Gastroesophageal sphincter (tissue), 4 donors: Measurements from ENCODE around the gene DCT. TPM values are rescaled to one million over a fixed set of nuclear protein-coding genes. Genes with fewer than 3 reads are reported as not detected.

Source experiments
- ATAC-seq: fragments of 150-250 bp; one replicate; pipeline ENCODE4 v1.9.1; 2016; ENCODE audit warnings: mild to moderate bottlenecking, moderate library complexity
- H3K27ac ChIP-seq, 4 donors: fragments of 200-600 bp; sonication (generic) in 3 of 4; 1 replicate in 3 of 4; 2 replicates in 1 of 4; pipeline ENCODE4 v1.5.1; 2016 to 2019
- H3K27me3 ChIP-seq: fragments of 200-600 bp; sonication (generic); one replicate; pipeline ENCODE4 v1.5.1; 2019
- H3K36me3 ChIP-seq, 2 donors: fragments of 200-600 bp; sonication (generic); one replicate each; pipeline ENCODE4 v1.5.1; 2019; ENCODE audit warnings: control low read depth in 1 of 2
- H3K4me1 ChIP-seq, 3 donors: fragments of 200-600 bp; sonication (generic); 1 replicate in 2 of 3; 2 replicates in 1 of 3; pipeline ENCODE4 v1.5.1; 2016 to 2019; ENCODE audit warnings: control low read depth in 2 of 3
- H3K4me3 ChIP-seq, 2 donors: fragments of 200-600 bp; sonication (generic); one replicate each; pipeline ENCODE4 v1.5.1; 2019; ENCODE audit warnings: mild to moderate bottlenecking in 1 of 2, moderate library complexity in 1 of 2
- H3K9me3 ChIP-seq, 3 donors: fragments of 200-600 bp; sonication (generic); one replicate each; pipeline ENCODE4 v1.5.1; 2017 to 2019; ENCODE audit warnings: control low read depth in 2 of 3
- CTCF ChIP-seq, 4 experiments: fragments of 200-600 bp in 2 of 4; fragments of 450-650 bp in 2 of 4; sonication (generic) in 1 of 4; IDR thresholded peaks; one replicate each; pipeline ENCODE4 v1.5.1; 2017 to 2019; ENCODE audit warnings: antibody characterized with exemption in 4 of 4, mild to moderate bottlenecking in 2 of 4, moderate library complexity in 2 of 4
- EP300 ChIP-seq: sonication (generic); formaldehyde crosslinking; IDR thresholded peaks from one replicate; pipeline ENCODE4 v1.6.1; 2017; ENCODE audit warnings: antibody characterized with exemption, mild to moderate bottlenecking
- POLR2A ChIP-seq, 2 donors: fragments of 450-650 bp; IDR thresholded peaks; one replicate each; pipeline ENCODE4 v1.6.1; 2017; ENCODE audit warnings: antibody characterized with exemption in 2 of 2, mild to moderate bottlenecking in 2 of 2, moderate library complexity in 1 of 2
- POLR2AphosphoS5 ChIP-seq: sonication (generic); formaldehyde crosslinking; IDR thresholded peaks from one replicate; pipeline ENCODE4 v1.6.1; 2017; ENCODE audit warnings: antibody characterized with exemption
- WGBS, 2 donors: methylation state at CpG; one replicate each; pipeline ENCODE4 v1.1.5; 2018; ENCODE audit warnings: low coverage in 1 of 2; 5-methylcytosine and 5-hydroxymethylcytosine counted together
- total RNA-seq, 4 donors: library from RNA; depleted of rRNA; stranded (reverse); fragments of >200 nt; gene quantifications; one replicate each; pipeline ENCODE4 v1.1.0, GENCODE V29; 2016

The DCT gene
- total RNA-seq, 4 donors from 2014 or later = 0.13 to 0.31 (median 0.21) TPM

- Histone ChIP-seq H3K36me3 (no peaks in the 10 kb centered on the region), H3K9me3 (no peaks in the 10 kb centered on the region), H3K27me3 (no peaks in the 10 kb centered on the region), H3K4me1 (no peaks in the 10 kb centered on the region), H3K4me3 (no peak overlapping the region), H3K27ac (no peak overlapping the region)
- no peak for ATAC-seq
- WGBS, 2 donors = 35 to 53% methylated on average over 2 of the region's 2 CpGs
- TF ChIP-seq POLR2AphosphoS5 (no peak), POLR2A (IDR thresholded peaks at IDR 0.05) (no peak), CTCF (IDR thresholded peaks at IDR 0.05) (no peak), EP300 (no peak)
Observed at GRCh38 chr13:94455414-94455813, 24.1 kb downstream of the DCT start.

- Histone ChIP-seq H3K9me3 (no peaks in the 10 kb centered on the region), H3K27me3 (no peaks in the 10 kb centered on the region), H3K36me3 (no peaks in the 10 kb centered on the region), H3K4me1 (no peaks in the 10 kb centered on the region), H3K27ac (no peak overlapping the region), H3K4me3 (no peak overlapping the region)
- WGBS, 2 donors = 69 to 90% methylated on average over 2 of the region's 2 CpGs
- ATAC-seq = no peak
- no peak for TF ChIP-seq CTCF (IDR thresholded peaks at IDR 0.05)
- TF ChIP-seq EP300 = no peak
- TF ChIP-seq POLR2AphosphoS5 = no peak
- no peak for TF ChIP-seq POLR2A (IDR thresholded peaks at IDR 0.05)
Observed at GRCh38 chr13:94454906-94455305, 24.6 kb downstream of the DCT start.

GRCh38 chr13:94454334-94454733 lies 25.1 kb downstream of the DCT start:
- Histone ChIP-seq H3K4me1 (no peaks in the 10 kb centered on the region), H3K27me3 (no peaks in the 10 kb centered on the region), H3K36me3 (no peaks in the 10 kb centered on the region), H3K4me3 (no peak overlapping the region), H3K9me3 (no peaks in the 10 kb centered on the region), H3K27ac (no peak overlapping the region)
- TF ChIP-seq POLR2A (IDR thresholded peaks at IDR 0.05) (no peak), CTCF (IDR thresholded peaks at IDR 0.05) (no peak), EP300 (no peak), POLR2AphosphoS5 (no peak)
- no peak for ATAC-seq

- TF ChIP-seq EP300 (no peak), POLR2AphosphoS5 (no peak), POLR2A (IDR thresholded peaks at IDR 0.05) (no peak), CTCF (IDR thresholded peaks at IDR 0.05) (no peak)
- no peak overlapping the region for H3K27ac ChIP-seq
- no peaks in the 10 kb centered on the region for H3K4me1 ChIP-seq
- no peak for ATAC-seq
- no peaks in the 10 kb centered on the region for H3K9me3 ChIP-seq
- no peaks in the 10 kb centered on the region for H3K27me3 ChIP-seq
- no peak overlapping the region for H3K4me3 ChIP-seq
- H3K36me3 ChIP-seq = no peaks in the 10 kb centered on the region
Observed at GRCh38 chr13:94444826-94445225, 34.7 kb downstream of the DCT start.

GRCh38 chr13:94435604-94436226 lies 43.8 kb downstream of the DCT start:
- 29 to 36% methylated on average over 4 of the region's 4 CpGs for WGBS, 2 donors
- no peaks in the 10 kb centered on the region for H3K36me3 ChIP-seq
- peak; percentile 51 for ATAC-seq

More at GRCh38 chr13:94435604-94436226, 43.8 kb downstream of the DCT start:
- H3K27ac ChIP-seq = no peak overlapping the region
- H3K4me1 ChIP-seq = no peaks in the 10 kb centered on the region
- H3K4me3 ChIP-seq = no peak overlapping the region
- H3K27me3 ChIP-seq = no peaks in the 10 kb centered on the region
- TF ChIP-seq CTCF (IDR thresholded peaks at IDR 0.05) (peak; percentile 32 to 68 (median 53)), POLR2AphosphoS5 (no peak), EP300 (no peak), POLR2A (IDR thresholded peaks at IDR 0.05) (no peak)
- no peaks in the 10 kb centered on the region for H3K9me3 ChIP-seq
